Neutrophil (primary cell): ENCODE measurements around the gene NYAP1.

ENCODE experiments used
- H3K27ac ChIP-seq: fragments of 200-600 bp; sonication (generic); 2 replicates; pipeline ENCODE4 v1.5.1; 2016; ENCODE audit warnings: mild to moderate bottlenecking, moderate library complexity
- H3K27me3 ChIP-seq: fragments of 200-600 bp; sonication (generic); 2 replicates; pipeline ENCODE4 v1.6.0; 2016; ENCODE audit warnings: mild to moderate bottlenecking
- H3K36me3 ChIP-seq: fragments of 200-600 bp; sonication (generic); 2 replicates; pipeline ENCODE4 v1.5.1; 2017
- H3K4me1 ChIP-seq, 2 experiments: fragments of 200-600 bp in 1 of 2; sonication (generic) in 1 of 2; 1 replicate in 1 of 2; 2 replicates in 1 of 2; pipeline versions ENCODE4 v1.5.1 to v1.6.1; 2013 to 2016; ENCODE audit warnings: low read depth in 1 of 2, low read length in 1 of 2, mild to moderate bottlenecking in 1 of 2, moderate library complexity in 1 of 2; ENCODE audit not compliant: control insufficient read depth in 1 of 2, insufficient read depth in 1 of 2
- H3K4me3 ChIP-seq, 2 experiments: fragments of 200-600 bp in 1 of 2; sonication (generic) in 1 of 2; 1 replicate in 1 of 2; 2 replicates in 1 of 2; pipeline ENCODE4 v1.5.1; 2013 to 2016; ENCODE audit warnings: low read depth in 1 of 2, low read length in 1 of 2, mild to moderate bottlenecking in 1 of 2, moderate library complexity in 1 of 2
- H3K9me3 ChIP-seq: fragments of 200-600 bp; sonication (generic); 2 replicates; pipeline ENCODE4 v1.5.1; 2016
- CTCF ChIP-seq: fragments of 200-600 bp; sonication (generic); IDR thresholded peaks from 2 replicates; pipeline ENCODE4 v1.5.1; 2016; ENCODE audit warnings: antibody characterized with exemption

Gene NYAP1

GRCh38 chr7:100466653-100467605 is 16.8 kb upstream of the NYAP1 start:
- Histone ChIP-seq H3K9me3 (no peaks in the 10 kb centered on the region), H3K4me1 (peaks cover 7 to 14% of the 10 kb centered on the region in 2 experiments), H3K36me3 (peaks cover 99% of the 10 kb centered on the region), H3K27ac (peak overlapping the region; percentile 9), H3K27me3 (no peaks in the 10 kb centered on the region), H3K4me3 (no peak overlapping the region)
- no peak for TF ChIP-seq CTCF

GRCh38 chr7:100467638-100468373 is 15.9 kb upstream of the NYAP1 start:
- no peaks in the 10 kb centered on the region for H3K27me3 ChIP-seq
- peaks cover 8 to 15% of the 10 kb centered on the region in 2 experiments for H3K4me1 ChIP-seq
- no peak overlapping the region for H3K27ac ChIP-seq
- no peaks in the 10 kb centered on the region for H3K9me3 ChIP-seq
- peaks cover 99% of the 10 kb centered on the region for H3K36me3 ChIP-seq
- H3K4me3 ChIP-seq = no peak overlapping the region
- no peak for TF ChIP-seq CTCF

GRCh38 chr7:100469227-100470044 is 14.3 kb upstream of the NYAP1 start:
- H3K9me3 ChIP-seq = no peaks in the 10 kb centered on the region
- H3K4me3 ChIP-seq = no peak overlapping the region
- peaks cover 99% of the 10 kb centered on the region for H3K36me3 ChIP-seq
- H3K4me1 ChIP-seq = peaks cover 15 to 22% of the 10 kb centered on the region in 2 experiments
- H3K27ac ChIP-seq = peak overlapping the region; percentile 59
- H3K27me3 ChIP-seq = no peaks in the 10 kb centered on the region
- peak; percentile 88 for TF ChIP-seq CTCF

- no peak for TF ChIP-seq CTCF
- Histone ChIP-seq H3K36me3 (peaks cover 100% of the 10 kb centered on the region), H3K9me3 (no peaks in the 10 kb centered on the region), H3K4me3 (no peak overlapping the region), H3K27ac (peak overlapping the region; percentile 59), H3K4me1 (peaks cover 29 to 33% of the 10 kb centered on the region in 2 experiments), H3K27me3 (no peaks in the 10 kb centered on the region)
Observed at GRCh38 chr7:100471021-100471420, 12.7 kb upstream of the NYAP1 start.

DNA sequence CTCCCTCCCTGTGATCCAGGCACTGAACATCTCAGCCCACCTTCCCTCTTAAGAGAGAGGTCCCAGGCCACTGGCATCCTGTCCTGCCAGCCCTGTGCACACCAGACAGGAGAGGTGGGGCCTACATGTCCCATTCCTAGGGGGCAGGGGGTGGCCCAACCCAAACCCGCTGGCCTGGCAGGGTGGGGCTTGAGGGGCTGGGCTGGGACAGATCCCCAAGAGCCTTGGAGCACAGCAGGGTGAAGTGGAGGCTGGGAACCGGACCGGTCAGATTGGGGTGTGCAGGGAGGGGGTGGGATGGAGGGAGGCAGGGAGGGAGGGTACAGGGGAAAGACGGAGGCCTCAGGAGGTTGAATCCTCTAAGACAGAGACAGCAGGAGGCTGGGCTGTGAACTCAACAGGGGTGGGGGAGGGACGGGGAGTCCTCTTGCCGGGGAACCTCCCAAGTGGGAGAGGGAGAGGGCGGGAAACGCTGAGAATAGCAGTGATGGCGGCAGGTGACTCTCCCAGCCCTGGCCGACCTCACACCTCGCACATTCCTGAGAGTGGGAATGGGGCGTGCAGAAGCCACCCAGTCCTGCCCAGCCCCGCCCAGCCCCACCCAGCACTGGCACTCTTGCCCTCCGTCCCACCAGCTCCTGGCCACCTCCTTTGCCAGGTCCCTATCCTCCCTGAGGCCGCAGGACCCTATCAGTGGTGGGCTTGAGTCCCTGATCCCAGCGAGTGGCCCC is 11.4 kb upstream of the NYAP1 start:
- Histone ChIP-seq H3K4me1 (peaks cover 41 to 42% of the 10 kb centered on the region in 2 experiments), H3K36me3 (peaks cover 100% of the 10 kb centered on the region), H3K27ac (peak overlapping the region; percentile 59), H3K27me3 (no peaks in the 10 kb centered on the region), H3K4me3 (no peak overlapping the region), H3K9me3 (no peaks in the 10 kb centered on the region)
- TF ChIP-seq CTCF = no peak
